Activated CD8-positive, alpha-beta memory T cell treated with anti-CD3 and anti-CD28 coated beads, Interleukin-2, amount 50 U/mL, for 4 hours (primary cell): ENCODE results near the gene GBGT1.
A peak's percentile ranks its signal among the peaks of the same experiment; 100 is the strongest.

ENCODE experiments used
- DNase-seq: peaks from one replicate; pipeline ENCODE4 v3.0.0-alpha.2; 2020

Gene GBGT1

DNA sequence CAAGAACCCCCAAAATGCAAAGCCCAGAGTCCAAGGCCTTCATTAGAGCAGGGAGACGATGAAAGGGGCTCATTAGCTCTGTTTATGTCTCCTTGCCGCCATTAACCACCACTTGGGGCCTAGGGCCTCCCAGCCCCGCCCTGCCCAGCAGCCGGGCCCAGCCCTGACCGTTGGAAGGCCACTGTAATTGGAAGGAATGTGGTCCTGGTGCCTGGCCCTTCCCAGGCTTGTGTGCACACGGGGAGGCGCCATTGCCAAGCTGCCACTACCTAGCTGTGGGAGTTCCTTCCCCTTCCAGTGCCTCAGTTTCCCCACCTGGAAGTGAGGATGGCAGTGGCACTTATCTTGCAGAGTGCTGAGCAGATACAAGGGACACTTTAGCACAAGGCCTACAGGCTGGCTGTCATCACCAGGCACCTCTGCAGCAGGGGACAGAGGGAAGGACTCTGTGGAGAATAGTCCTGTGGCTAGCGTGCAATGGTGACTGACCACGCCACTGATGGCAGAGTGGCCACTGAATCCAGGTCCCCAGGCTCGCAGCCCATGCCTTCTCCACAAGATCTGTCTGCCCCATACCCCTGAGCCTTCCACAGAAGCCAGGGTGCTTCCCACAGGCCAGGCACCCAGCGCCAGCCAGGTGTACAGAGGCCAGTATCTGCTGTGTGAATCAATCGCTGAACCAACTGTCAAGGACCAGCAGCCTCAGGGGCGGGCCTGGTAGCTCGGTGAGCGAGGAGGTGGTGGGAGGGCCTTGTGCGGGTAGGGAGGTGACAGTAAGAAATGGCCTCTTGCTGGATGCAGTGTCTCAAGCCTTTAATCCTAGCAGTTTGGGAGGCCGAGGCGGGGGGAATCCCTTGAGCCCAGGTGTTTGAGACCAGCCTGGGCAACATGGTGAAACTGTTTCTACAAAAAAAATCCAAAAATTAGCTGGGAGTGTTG is 20.8 kb downstream of the GBGT1 start:
- DNase-seq = peak; percentile 41

DNA sequence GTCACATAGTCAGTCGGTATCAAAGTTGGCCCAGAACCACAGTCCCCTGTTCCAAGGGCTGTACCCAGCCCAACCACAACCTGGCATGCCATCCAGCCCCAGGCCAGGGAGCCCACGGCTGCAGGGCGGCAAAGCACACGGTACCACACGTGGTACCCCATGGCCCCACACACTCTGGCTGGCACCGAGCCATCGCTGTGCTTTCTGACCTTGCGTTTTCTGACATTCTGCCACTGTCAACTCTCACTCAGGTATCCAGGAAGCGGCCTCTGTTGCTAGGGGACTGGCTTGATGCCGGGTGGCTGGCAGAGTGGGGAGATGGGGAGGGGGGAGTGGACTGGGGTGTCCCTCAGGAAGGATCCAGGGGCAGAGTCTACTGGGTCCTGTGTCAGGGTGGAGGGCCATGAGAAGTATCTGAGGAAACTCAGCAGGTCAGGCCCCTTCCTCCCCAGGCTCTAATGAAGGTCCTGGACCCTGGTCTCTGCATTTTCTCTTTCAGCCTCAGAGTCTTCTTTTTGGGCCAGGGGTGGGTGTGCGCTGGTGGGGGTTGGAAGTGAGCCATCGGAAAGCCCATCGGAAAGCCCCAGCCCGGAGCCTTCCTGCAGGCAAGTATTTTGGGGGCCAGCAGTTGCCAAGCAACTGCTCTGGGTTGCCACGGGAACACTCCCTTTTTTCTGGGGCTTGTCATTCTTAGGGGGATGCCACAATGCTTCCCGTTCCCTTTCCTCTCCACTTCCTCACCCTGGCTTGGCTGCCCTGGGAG is 21.7 kb downstream of the GBGT1 start:
- peak; percentile 69 for DNase-seq

DNA sequence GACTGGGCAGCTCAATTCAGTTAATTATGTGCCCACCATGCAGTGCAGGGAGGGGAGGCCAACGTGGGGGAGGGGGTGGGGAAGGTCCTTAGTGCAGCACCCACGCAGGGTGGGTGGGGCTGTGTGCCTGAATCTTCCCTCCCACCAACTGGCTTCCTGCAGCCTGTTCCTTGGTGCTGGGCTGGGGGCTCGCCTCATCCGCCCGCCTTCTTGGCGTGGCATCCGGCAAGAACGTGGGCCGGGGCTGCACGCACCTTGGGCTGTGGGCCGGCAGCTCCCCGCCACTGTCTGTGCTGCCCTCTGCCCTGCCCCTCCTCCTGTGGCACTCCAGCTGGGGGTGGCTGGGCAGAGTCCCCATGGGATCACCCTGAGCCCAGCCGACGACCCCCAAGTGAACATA is 23.1 kb downstream of the GBGT1 start:
- no peak for DNase-seq

DNA sequence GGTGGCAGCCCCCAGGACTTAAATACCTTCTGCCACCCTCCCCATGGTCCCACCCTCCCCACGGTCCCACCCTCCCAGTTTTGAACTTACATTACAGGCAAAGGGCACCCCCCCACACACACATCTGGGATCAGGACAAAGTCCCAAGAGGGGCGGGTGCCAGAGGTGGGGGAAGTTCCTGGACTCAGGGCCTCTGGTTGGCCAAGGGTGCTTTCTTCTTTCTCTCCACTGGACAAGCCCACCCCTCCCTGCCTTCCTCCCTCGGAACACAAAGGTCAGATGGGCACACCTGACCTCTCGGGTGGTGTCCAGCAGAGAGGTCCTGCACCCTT is 23.6 kb downstream of the GBGT1 start:
- no peak for DNase-seq

DNA sequence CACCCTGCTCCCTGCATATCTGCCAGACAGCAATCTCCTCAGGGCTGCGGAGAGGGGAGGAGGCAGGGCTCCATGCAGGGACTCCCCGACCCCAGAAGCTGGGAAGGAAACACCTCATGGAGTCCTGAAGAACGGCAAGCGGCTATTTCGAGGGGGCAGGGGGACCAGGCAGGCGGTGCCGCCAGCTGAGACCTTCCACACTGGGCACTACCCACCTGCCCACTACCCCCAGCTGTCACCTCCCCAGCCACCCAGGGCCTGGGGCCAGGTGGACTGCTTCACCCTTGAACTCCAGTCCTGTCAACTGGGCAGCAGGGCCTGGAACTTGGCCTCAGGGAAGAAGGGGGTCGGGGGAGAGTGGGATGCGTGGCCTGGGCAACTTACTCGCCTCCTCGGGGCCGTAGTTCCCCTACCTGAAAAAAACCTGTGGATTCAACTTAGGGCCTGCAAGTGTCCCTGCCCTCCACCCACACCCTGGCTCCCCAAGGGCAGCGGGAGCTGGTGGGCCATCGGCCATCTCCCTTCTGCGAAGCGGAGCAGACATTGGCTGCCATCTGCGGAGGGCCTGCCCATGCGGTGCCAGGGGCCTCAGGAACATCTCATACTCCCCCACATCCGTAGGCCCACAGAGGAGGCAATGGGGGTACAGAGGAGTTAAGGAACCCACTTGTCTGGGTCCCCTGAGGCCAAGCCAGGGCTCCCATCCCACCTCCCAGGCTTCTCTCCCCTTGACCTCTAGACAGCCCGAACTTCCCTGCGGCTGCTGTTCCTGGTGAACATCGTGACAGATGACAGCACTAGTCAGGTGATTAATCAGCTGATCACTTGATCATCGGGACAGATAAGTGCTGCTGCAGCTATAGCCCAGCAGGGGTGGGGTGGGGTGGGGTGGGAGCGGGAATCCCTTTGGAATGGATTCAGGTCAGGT is 24.2 kb downstream of the GBGT1 start:
- no peak for DNase-seq

DNA sequence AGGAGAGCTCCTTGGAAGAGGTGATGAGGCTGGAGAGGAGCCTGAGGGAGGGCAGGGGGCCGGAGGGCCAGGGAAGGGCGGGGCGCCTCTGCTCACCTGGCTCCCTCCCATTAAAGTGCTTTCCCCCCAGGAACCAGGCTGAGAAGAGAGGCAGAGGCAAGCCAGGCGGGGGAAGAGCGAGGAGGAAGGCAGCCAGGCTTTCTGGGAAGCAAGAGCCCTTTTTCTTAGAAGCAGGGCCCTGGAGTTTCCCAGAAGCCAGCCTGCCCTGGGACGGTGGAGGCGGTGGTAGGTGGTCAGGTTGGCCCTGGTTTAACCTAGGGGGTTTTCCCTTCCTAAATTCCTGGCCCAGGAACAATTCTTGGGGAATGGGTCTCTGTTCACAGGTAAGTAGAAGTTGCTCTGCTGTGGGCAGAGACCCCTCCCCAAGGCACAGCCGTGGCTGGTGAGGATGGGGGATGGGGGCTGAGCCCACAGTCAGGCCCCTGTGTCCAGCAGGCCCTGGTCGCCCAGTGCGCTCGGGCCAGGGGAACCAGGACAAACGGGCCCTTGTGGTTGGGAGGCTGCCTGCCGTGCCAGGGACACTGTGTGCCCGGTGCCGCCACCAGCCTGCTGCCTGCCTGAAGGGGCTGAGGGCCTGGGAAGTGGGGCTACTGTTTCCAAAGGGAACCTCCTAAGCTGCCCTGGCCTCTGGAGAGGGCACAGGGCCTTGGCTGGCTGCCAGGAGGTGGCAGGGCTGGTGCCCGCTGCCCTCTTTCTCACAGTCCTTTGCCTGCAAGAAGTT is 26.1 kb downstream of the GBGT1 start:
- DNase-seq = no peak

DNA sequence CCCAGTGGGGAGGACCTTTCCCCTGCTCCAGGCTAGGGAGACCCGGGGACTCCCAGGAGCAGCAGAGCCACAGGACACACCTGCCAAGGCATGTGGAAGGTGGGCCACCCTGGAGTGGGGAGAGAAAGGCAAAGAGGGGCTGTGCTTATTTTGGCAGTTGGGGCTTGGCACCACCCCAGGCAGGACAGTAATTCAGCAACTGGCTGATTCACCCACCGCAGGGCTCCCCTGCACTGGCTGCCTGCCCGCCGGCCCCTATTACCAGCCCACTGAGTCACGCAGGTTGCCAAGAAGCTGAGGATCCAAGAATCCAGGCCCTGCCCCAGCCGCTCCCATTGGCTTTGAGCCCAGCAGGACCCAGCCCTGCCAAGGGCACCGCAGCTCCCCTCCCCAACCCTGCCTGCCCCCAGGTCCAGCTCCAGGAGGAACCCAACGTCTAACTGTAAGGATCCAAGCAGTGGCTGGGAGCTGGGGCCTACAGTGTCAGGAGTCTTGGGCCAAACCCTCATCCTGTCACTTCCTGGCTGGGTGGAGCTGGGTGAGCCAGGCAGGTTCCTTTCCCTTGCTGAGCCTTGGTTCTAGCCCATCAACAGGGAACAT is 28.5 kb downstream of the GBGT1 start:
- DNase-seq = peak; percentile 65

DNA sequence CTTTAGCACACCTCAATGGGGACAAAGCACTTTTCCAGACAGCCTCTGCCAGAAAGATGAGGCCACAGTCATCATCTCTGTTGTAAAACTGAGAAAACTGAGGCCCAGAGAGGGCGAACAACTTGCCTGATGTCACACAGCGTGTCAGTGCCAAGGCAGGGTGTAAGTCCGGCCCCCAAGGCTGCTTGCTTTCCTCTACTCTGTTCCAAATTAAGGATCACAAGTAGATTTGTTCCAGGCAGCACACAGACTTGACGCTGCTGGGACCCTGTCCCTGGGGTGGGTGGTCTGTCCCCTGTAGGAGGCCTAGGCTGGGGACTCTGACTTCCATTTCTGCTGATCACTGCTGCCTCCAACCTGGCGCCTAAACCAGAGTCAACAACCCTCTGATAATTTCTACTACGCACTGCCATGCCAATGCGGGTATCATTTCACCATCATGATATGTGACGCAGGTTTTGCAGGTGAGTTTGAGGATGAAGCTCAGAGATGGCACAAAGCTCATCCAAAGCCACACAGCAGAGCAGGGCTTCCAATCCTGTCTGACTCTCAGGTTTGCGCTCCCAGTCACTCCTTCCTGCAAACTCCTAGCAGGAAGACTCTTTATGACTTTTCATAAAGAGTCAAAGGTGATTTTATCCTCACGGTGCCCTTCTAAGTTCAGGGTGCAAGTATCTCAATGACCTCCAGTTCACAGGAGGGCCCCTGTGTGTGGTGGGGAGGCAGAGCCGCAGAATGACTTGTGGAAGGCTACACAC is 29.1 kb downstream of the GBGT1 start:
- DNase-seq = no peak

DNA sequence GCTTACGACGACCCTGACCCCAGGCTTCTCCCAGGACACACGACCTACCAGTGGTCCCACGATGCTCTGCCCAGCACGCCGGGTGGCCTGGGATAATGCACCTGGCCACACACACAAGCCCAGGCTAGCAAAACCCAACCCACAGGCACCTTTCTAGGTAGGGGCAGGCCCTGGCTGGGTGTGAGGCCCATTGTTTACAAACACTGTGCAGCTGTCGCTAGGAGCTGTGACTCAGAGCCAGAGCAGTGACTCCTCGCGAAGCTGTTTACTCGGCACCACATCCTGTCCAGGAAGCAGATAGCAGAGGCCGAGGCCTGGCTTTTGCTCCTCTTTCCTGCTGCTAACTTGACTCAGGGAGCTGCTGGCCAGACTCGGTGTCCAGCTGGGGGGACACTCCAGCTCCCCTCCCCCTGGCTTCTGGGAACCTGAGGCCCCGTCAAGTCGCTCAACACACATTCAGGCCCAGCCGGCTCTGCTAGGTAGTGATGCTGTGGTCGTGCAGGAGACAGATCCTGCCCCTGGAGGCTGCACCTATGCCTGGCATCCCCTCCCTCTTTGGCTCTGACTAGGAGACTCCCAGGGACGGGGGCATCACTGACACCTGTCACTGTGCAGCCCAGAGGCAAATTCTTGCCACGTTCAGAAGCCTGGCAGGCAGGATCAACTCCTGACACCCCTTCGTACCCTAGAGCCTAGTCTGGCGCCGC is 29.9 kb downstream of the GBGT1 start:
- peak; percentile 82 for DNase-seq

DNA sequence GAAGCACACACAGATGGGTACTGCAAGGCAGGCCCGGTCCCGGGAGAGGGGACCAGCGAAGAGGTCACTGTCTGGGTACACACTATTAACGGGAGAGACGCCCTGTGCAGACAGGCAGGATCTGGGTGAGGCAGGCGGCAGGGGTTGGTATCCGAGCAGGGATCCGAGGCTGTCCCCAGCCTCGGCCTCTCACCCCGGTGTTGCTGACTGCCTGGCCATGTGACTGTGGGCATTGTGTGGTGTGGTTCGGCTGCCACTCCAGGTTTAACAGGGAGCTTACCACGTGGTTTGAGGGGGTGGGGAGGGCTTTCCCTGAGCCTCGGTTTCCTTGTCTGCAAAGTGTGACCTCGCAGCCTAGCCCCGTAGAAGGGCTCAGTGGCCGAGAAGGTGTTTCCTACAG is 31.5 kb downstream of the GBGT1 start:
- DNase-seq = no peak

DNA sequence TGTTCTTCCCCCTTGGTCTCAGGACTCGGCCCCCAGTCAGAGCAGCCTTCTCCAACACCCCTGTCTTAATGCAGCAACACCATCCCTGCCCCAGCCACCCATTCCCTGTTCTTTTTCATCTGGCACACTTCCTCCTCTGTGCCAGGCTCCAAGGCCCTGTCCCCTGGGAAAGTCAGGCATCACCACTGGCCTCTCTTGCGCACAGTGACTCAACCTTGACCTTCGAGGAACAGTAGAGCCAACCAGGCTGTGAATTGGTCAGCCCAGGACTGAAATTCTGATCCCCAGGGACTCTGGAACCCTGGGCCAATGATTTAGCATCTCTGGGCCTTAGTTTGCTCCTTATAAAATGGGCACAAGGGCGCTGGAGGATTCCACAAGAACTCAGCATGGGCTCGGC is 32.2 kb downstream of the GBGT1 start:
- DNase-seq = no peak

DNA sequence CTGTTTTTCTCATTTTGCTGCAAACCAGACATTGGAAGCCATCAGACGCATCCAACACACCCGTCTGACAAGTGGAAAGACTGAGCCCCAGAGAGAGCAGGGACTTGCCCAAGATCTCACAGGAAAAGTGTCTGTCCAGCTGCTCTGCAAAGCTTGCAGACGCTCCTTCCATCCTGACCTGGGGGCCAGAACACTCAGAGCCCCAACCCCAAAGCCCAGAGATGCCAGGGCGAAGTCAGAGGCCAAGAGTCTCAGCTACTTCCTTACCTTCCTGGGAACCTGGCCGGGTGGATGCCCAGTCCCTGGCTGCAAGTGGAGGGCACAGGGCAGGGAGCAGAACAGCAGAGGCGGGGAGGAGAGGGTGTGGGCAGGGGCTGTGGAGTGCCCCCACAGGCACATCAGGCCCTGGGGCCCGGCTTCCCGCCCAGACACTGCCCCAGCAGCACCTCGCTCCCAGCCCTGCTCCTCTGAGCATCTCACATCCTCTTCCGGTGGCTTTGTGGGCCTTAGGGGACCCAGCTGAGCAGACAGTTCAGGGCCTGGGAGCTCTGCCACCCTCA is 32.9 kb downstream of the GBGT1 start:
- peak; percentile 41 for DNase-seq

DNA sequence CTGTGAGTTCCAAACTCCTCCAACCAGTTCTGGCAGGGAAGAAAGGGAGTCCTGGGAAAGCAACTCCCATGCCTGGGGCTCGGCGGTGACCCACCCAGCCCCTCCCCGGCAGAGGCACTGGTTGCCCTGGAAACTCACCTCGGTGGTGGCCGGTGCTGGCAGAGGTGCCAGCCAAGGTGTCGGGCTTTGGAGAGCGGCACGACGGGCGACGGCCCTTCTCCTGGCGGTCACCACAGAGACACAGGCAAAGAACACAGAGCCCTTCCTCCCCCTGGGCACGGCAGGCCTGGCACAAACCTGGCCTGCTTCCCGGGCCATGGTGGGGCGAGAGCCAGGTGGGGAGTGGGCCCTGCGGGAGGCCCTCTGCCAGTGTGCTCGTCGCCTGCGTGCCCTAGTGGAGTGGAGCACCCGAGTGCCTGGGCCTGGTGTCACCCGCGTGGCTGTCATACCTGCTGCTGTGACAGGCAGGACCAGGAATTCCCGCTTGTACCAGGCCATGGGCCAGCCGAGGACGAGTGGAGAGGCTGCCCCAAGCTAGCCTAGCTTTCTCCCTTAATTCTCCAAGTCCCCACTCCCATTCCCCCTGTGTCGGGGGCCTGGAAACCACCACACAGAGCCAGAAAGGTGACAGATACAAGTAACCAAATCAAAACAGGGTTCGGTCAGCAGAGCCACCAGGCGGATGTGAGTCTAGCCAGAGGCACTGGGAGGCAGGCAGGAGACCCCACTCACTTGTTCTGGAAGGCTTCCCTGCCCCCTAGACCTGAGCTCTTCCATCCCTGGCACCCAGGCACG is 34.5 kb downstream of the GBGT1 start:
- no peak for DNase-seq

DNA sequence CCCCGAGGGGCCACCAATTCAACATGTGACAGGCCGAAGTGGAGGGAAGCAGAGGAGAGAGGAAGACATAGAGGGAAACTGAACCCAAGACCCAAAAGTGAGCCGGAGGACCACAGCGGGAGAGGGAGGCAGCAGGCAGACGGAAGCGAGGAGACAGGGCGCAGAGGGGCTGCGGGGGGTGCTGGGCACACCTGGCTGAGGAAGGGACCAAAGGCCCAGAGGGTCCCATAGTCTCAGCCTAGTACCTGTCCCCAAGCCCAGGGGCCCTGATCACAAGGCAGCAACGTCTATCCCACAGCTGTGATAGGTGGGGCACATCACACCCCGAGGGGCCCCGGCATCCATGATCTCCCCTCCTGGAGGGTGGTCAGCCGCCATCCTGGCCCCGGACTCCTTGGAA is 35.6 kb downstream of the GBGT1 start:
- no peak for DNase-seq

DNA sequence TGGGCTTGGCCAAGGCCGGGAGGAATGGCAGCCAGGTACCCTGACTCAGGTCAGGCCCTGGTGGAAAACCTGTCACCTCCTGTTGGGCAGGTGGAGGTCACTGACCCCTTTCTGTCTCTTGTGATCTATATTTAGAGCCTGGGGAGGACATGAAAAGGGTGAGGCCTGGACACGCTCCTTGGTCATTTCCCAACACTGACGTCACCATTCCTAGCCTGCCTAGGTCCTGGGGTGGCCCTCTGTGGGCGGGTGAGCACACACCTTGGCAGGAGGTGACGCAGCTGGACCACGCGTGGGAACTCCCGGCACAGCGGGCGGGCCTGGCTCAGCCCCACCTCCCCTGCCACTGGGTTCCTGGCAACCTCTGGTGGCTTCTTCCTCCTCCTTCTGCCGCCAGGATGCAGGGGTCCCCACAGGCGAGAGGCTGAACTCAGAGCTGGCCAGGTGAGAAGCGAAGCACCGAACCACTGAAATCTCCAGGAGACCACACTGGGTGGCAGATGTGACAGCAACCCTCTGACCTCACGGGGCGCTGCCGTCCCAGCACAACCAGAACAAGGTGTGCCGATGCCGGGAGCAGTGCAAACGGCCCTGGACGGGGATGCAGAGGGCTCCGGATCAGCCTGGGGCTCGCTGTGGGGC is 36.3 kb downstream of the GBGT1 start:
- peak; percentile 65 for DNase-seq

DNA sequence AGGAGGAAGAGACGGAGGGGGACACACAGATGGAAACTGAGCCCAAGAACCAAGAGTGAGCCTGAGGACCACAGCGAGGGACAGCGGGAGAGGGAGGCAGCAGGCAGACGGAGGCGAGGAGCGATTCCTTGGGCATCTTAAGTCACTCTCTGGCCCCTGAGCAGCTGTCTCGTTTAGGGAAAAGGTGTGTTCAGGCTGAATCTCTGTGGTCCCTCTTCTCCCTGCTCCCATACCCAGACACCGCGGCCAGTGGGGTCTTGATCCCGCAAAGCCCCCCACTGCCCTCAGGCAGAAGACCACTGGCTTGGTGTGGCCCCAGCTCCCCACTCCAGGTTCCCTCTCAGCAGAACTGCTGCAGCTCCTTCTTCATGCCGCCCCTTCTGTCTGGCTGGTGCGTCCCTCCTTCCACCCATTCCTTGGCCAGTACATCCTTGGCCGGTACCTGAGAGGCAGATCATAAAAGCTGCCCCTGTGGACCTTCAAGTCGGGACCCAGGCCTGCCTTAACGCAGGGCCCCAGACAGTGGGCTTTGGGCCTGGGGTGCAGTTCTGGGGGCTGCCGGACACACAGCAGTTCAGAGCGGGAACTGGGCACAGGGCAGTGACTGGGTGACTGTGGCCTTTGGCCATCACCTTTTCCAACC is 36.9 kb downstream of the GBGT1 start:
- DNase-seq = no peak

DNA sequence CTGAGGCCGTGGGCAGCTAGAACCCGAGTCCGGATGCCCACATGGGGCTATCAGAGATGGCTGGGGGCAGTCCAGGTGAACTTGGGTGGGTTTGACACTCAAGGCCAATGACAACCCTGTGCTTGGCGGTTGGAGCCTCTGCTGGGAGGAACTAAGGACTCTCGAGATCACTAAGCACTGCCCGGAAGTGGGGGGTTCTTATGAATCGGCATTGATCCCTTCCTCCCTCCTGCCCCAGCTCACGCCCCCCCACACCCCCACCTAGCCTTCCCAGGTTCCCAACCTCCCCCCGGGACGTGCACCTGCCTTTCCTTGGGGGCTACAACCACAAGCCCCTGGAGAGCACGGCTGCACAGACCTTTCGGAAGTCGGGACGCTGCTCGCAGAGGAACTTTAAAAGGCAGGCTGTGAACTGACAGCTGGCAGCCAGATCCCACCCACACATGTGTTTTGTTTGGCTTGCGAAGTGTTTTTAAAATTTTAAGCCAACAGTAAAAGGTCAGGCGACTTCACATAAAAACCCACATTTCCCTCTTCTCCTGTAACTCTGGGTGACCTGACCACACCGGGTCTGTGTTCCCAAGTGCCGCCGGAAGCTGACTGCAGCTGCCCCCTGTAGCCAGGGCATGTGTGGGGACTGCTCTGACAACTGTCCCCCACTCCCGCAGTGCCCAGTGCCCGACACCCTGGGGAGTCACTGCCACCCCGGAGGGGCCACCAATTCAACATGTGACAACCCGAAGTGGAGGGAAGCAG is 37.6 kb downstream of the GBGT1 start:
- DNase-seq = no peak

DNA sequence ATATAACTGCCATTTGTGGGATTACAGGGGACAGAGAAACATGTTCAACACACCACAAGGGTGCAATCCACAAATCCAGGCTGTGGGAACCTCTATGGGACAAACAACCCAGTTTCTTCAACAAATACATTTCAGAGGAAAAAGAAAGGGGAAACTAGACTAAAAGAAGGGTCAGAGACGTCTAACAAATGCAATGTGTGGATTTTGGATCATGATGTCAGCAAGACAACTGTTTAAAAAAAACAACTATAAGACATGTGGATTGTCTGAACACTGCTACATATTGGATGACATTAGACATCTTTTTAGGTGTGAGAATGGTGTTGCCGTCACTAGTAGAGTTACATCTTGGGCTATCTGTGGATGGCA is 38.8 kb downstream of the GBGT1 start:
- DNase-seq = no peak
